Measurements from ENCODE around the gene SLMAP. TPM values are rescaled to one million over a fixed set of nuclear protein-coding genes. Genes with fewer than 3 reads are reported as not detected.

SLMAP gene
- polyA plus RNA-seq, 1 donor (not counting 4 experiments of a cell fraction or from before 2014, with no cell fraction given) = 58.0 TPM

- Histone ChIP-seq H3K4me3 (ENCODE audit: control insufficient read depth in 2 of 3, extremely low read depth in 1 of 3, insufficient read depth in 2 of 3, low read depth in 1 of 3, low read length in 3 of 3) (no peak overlapping the region), H3K36me3 (ENCODE audit: control insufficient read depth in 2 of 2, extremely low read depth in 1 of 2, insufficient read depth in 2 of 2, low read length in 2 of 2) (no peaks in the 10 kb centered on the region), H3K9me1 (ENCODE audit: control insufficient read depth, extremely low read depth, insufficient read depth, low read length) (no peaks in the 10 kb centered on the region), H2AFZ (ENCODE audit: control insufficient read depth, low read length) (no peak overlapping the region), H3K27me3 (ENCODE audit: control insufficient read depth, extremely low read depth, insufficient read depth, low read length) (no peaks in the 10 kb centered on the region), H3K4me1 (ENCODE audit: control insufficient read depth, extremely low read depth, insufficient read depth, low read length) (no peaks in the 10 kb centered on the region), H3K79me2 (ENCODE audit: control insufficient read depth, insufficient read depth, low read length) (no peaks in the 10 kb centered on the region), H3K4me2 (ENCODE audit: control insufficient read depth, extremely low read depth, insufficient read depth, low read depth, low read length) (no peak overlapping the region), H3K27ac (ENCODE audit: control insufficient read depth, insufficient read depth, low read length) (no peak overlapping the region), H3K9me3 (ENCODE audit: control insufficient read depth, low read depth, low read length) (no peaks in the 10 kb centered on the region), H4K20me1 (ENCODE audit: control insufficient read depth, extremely low read depth, insufficient read depth, low read length) (no peaks in the 10 kb centered on the region), H3K9ac (ENCODE audit: control insufficient read depth, extremely low read depth, insufficient read depth, low read length) (no peak overlapping the region)
- DNase-seq (ENCODE audit: low read depth, low spot score) (no peak), FAIRE-seq (no peak)
- dilution Hi-C loops (cut with MboI; ENCODE audit: extremely low pct_ligation_motif_present, low sequenced_read_pairs) = no loop called here
- no peak for TF ChIP-seq CTCF (optimal IDR thresholded peaks at IDR 0.05 in 1 of 3, IDR thresholded peaks at IDR 0.05 in 1 of 3, conservative IDR thresholded peaks at IDR 0.05 in 1 of 3; ENCODE audit: extremely low read depth in 1 of 3, insufficient read depth in 2 of 3, low read length in 3 of 3)
- no peak for TF ChIP-seq EZH2 (IDR thresholded peaks at IDR 0.05; ENCODE audit: low read length)
These were observed 40.4 kb upstream of the SLMAP start for GRCh38 chr3:57715686-57716085.

GRCh38 chr3:57717205-57717868 lies 38.8 kb upstream of the SLMAP start:
- Histone ChIP-seq H3K27me3 (ENCODE audit: control insufficient read depth, extremely low read depth, insufficient read depth, low read length) (no peaks in the 10 kb centered on the region), H3K4me3 (ENCODE audit: control insufficient read depth in 2 of 3, extremely low read depth in 1 of 3, insufficient read depth in 2 of 3, low read depth in 1 of 3, low read length in 3 of 3) (no peak overlapping the region), H4K20me1 (ENCODE audit: control insufficient read depth, extremely low read depth, insufficient read depth, low read length) (no peaks in the 10 kb centered on the region), H3K9ac (ENCODE audit: control insufficient read depth, extremely low read depth, insufficient read depth, low read length) (no peak overlapping the region), H3K36me3 (ENCODE audit: control insufficient read depth in 2 of 2, extremely low read depth in 1 of 2, insufficient read depth in 2 of 2, low read length in 2 of 2) (no peaks in the 10 kb centered on the region), H2AFZ (ENCODE audit: control insufficient read depth, low read length) (no peak overlapping the region), H3K9me3 (ENCODE audit: control insufficient read depth, low read depth, low read length) (no peaks in the 10 kb centered on the region), H3K27ac (ENCODE audit: control insufficient read depth, insufficient read depth, low read length) (no peak overlapping the region), H3K4me2 (ENCODE audit: control insufficient read depth, extremely low read depth, insufficient read depth, low read depth, low read length) (no peak overlapping the region), H3K4me1 (ENCODE audit: control insufficient read depth, extremely low read depth, insufficient read depth, low read length) (no peaks in the 10 kb centered on the region), H3K79me2 (ENCODE audit: control insufficient read depth, insufficient read depth, low read length) (no peaks in the 10 kb centered on the region), H3K9me1 (ENCODE audit: control insufficient read depth, extremely low read depth, insufficient read depth, low read length) (no peaks in the 10 kb centered on the region)
- dilution Hi-C loops (cut with MboI; ENCODE audit: extremely low pct_ligation_motif_present, low sequenced_read_pairs) = no loop called here
- DNase-seq (ENCODE audit: low read depth, low spot score) (no peak), FAIRE-seq (no peak)
- no peak for TF ChIP-seq CTCF (optimal IDR thresholded peaks at IDR 0.05 in 1 of 3, IDR thresholded peaks at IDR 0.05 in 1 of 3, conservative IDR thresholded peaks at IDR 0.05 in 1 of 3; ENCODE audit: extremely low read depth in 1 of 3, insufficient read depth in 2 of 3, low read length in 3 of 3)
- TF ChIP-seq EZH2 (IDR thresholded peaks at IDR 0.05; ENCODE audit: low read length) = no peak
